Choroid plexus epithelial cell (primary cell): ENCODE data around the gene RCOR1.

Experiments used
- DNase-seq: peaks from one replicate; pipeline ENCODE4 v3.0.0-alpha.2; 2010; ENCODE audit warnings: low read depth
- H3K4me3 ChIP-seq: 2 replicates; pipeline ENCODE4 v1.5.1; 2011; ENCODE audit warnings: low read depth, mild to moderate bottlenecking, control low read depth, low read length, moderate library complexity
- TF ChIP-seq, protein P1 (sequence below): conservative IDR thresholded peaks from 2 replicates; pipeline ENCODE4 v1.5.1; 2011; ENCODE audit warnings: low read depth, mild to moderate bottlenecking, control low read depth, inconsistent platforms, low read length, moderate library complexity

RCOR1 gene

DNA sequence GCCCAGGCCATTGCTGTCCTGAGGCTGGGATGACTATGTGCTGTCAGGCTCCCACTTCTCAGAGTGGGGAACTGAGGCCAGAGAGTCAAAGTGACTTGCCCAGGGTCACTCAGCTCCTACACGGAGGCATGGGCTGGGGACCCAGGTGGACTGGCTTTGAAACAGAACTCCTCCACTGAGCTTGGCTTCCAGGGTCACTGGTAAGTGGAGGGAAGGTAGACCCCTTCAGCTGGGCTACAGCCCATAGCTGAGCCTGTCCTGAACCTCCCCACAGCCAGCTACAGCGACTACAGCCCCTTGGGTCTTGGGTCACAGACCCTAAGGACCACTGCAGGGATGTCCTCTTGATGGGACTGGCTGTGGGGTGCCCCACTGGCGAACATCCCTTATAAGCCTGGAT lies 144.5 kb downstream of the RCOR1 start:
- no peak overlapping the region for H3K4me3 ChIP-seq
- TF ChIP-seq, protein P1, sequence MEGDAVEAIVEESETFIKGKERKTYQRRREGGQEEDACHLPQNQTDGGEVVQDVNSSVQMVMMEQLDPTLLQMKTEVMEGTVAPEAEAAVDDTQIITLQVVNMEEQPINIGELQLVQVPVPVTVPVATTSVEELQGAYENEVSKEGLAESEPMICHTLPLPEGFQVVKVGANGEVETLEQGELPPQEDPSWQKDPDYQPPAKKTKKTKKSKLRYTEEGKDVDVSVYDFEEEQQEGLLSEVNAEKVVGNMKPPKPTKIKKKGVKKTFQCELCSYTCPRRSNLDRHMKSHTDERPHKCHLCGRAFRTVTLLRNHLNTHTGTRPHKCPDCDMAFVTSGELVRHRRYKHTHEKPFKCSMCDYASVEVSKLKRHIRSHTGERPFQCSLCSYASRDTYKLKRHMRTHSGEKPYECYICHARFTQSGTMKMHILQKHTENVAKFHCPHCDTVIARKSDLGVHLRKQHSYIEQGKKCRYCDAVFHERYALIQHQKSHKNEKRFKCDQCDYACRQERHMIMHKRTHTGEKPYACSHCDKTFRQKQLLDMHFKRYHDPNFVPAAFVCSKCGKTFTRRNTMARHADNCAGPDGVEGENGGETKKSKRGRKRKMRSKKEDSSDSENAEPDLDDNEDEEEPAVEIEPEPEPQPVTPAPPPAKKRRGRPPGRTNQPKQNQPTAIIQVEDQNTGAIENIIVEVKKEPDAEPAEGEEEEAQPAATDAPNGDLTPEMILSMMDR: no peak
- no peak for DNase-seq

DNA sequence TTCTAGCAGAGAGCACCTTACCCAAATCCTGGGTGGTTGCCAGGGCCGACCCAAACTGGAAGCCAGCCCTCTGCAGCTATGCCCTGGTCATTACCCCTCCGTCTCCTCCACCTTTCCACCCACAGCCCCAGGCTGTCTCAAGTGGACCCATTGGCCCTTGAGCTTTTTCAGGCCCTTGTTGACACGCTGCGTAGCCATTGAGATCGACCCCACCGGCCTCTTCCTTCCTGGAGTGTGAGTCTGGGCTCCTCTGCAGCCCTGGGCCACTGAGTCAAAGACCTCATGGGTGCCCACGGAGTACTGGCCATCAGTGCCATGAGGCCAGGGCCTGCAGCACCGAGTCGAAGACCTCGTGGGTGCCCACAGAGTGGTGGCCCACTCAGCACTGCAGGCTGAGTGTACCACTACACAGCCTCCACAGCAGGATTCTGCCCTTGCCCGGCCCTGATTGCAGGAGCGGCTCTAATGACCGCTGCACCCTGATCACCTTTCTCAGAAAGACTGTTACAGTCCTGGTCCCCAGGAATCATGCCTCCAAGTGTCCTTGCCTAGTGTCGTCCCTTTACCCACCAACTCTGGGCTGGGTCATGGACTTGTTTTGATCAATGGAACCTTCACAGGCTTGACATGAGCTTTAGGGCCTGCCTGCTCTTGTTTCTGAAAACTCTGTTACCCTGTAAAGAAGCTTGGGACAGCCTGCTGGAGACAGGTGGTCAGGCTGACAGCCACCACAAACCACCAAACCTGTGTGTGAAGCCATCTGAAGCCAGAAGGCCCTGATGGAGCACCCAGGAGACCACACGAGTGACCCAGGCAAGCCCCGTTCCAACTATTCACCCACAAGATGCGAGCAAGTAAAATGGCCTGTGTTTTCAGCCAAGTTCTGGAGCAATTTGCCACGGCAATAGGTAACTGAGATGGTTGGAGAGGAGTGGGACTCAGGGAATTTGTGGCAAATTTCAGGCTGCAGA lies 145.2 kb downstream of the RCOR1 start:
- TF ChIP-seq, protein P1: no peak
- no peak overlapping the region for H3K4me3 ChIP-seq
- no peak for DNase-seq

DNA sequence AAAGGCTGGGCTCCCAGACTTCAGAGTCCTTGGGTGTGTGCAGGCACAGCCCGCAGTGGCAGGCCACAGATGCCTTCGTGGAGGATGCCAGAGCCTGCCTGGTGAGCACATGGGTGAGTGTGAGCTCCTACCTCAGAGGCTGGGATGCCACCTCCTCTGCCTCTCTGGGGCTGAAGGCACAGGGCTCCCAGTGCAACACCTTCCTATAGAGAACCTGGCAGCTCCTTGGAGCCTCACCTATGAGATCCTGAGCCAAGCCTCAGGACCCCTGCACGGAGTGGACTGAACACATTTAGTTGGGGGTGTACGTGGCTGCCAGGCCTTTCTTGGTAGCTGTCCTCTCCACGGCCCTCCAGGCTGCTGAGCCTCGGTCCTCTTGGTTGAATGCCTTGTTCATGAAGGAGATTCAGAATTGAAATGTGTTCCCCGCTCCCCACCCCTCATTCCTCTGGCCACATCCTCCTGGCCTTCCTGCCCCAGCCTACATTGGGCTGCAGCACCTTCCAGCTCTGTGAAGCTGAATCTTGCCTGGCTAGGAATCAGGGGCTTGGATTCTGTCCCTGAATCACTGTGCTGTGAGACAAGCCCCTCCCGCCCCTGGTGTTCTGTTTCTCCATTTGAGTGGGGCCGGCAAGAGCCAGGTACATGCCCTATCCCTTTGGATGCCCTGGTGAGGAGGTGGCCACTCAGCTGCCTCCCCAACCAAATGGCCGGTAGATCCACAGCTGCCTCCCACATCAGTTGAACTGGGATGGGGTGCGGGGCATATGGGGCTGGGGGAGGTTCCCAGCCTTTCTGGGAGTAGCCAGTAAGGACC lies 146.1 kb downstream of the RCOR1 start:
- H3K4me3 ChIP-seq: no peak overlapping the region
- TF ChIP-seq, protein P1: no peak
- no peak for DNase-seq

DNA sequence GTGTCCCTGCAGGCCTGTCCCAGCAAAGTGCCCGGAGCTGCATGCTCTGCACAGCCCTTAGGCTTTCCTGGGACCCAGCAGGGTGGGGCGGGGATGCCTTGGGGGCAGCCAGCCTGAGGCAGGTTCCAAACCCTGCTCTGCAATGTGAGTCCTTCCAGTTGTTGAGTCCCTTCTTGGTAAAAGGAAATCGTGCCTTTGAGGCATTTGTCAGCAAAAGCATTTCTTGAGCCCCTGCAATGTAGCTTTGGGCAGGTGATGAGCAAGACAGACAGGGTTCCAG lies 146.7 kb downstream of the RCOR1 start:
- DNase-seq: no peak
- H3K4me3 ChIP-seq: no peak overlapping the region
- TF ChIP-seq, protein P1: no peak

DNA sequence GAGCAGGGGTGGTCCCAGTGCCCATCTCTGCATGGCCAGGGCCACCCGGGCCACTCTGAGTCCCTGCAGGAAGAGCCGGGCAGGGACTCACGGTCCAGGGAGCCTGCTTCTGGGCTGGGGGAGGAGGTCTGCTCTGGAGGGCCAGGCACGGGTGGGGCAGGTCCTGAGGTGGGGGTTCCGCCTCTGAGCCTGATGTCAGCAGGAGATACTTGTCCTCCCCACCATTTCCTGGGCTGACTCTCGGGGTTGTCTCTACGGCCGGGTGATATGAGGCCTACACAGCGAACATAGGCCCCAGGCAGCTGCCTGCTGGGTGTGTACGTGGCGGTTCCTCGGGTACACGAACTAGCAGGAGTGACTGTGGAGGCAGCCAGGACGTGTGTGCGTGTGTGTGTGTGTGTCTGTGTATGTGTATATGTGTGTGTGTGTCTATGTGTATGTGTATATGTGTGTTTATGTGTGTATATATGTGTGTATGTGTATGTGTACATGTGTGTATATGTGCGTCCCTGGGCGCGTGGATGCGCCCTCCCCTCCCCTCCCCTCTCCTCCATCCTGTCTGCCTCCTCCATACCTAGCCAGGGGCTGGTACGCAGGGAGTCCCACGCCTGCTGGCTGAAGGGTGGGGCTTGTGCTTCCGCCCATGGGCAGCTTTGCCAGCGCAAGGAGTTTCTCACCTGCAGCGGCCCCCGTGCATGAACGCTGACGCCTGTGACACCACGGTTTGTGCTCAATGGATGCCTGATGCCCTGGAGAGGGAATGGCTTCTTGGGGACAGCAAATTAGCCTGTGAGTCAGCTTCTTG lies 154.4 kb downstream of the RCOR1 start:
- no peak overlapping the region for H3K4me3 ChIP-seq
- no peak for DNase-seq
- TF ChIP-seq, protein P1: no peak

DNA sequence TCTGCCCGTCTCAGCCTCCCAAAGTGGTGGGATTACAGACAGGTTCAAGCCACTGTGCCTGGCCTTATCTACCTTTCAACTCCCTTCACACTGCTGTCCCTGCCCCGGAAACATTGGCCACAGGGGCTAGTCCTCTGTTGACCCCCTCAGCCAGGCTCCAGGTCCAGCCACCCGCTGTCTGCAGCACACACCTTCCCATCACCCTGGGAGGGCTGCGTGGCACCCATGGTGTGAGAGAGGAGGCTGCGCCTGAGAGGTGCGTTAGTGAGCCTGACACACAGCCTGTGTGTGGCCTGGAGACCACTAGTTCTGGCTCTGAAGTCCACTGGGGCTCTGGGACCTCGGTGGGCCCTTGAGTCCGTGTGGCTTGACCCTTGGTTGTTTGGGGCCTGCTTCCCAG lies 156.4 kb downstream of the RCOR1 start:
- no peak overlapping the region for H3K4me3 ChIP-seq
- DNase-seq: no peak
- TF ChIP-seq, protein P1: no peak
